HCT116 (cell line): ENCODE measurements around the gene NUP43. TPM values are rescaled to one million over a fixed set of nuclear protein-coding genes. Genes with fewer than 3 reads are reported as not detected.

Experiments
- ATAC-seq: fragments of 200-7000 bp; cut with Tn5 transposase; 2 replicates; pipeline ENCODE4 v1.9.1; 2020; ENCODE audit warnings: mild to moderate bottlenecking, moderate library complexity
- BruUV-seq: library from RNA; stranded (reverse); fragments of 400-500 nt; replicated peaks from 2 replicates; lab custom pipeline; 2021; lab: Mats Ljungman, UMichigan
- CTCF ChIA-PET: fragments of 300-600 bp; sonication (Branson Sonifier 250); formaldehyde crosslinking; loops from one replicate; lab custom pipeline; 2021; ENCODE audit warnings: antibody characterized with exemption; lab: Charles Lee
- POLR2A ChIA-PET: fragments of 300-600, 350-600 bp; sonication (Branson Sonifier 250); formaldehyde crosslinking; loops from one replicate; lab custom pipeline; 2021; ENCODE audit warnings: antibody characterized with exemption; lab: Charles Lee
- RAD21 ChIA-PET, 2 experiments: fragments of 300-600 bp; sonication (Branson Sonifier 250); formaldehyde crosslinking; loops; one replicate each; lab custom pipeline; 2023; ENCODE audit warnings: low total read pairs in 2 of 2; ENCODE audit not compliant: uncharacterized antibody in 2 of 2, unreplicated experiment in 2 of 2, low non-redundant PET in 1 of 2; lab: Charles Lee
- DNase-seq: peaks from one replicate; pipeline ENCODE4 v3.0.0-alpha.2; 2010; ENCODE audit warnings: low read depth, low spot score
- H2AFZ ChIP-seq: fragments of 200-600 bp; shearing (Covaris generic), sonication (generic); 2 replicates; pipeline ENCODE4 v1.6.1; 2017; ENCODE audit warnings: low read depth, mixed run types, mixed read lengths, antibody characterized with exemption, low read length; ENCODE audit not compliant: poor library complexity, severe bottlenecking
- H3K27ac ChIP-seq: 2 replicates; pipeline ENCODE4 v1.5.1; 2012; ENCODE audit warnings: low read depth, low read length
- H3K27me3 ChIP-seq: fragments of 200-600 bp; sonication (generic); 2 replicates; pipeline ENCODE4 v1.6.1; 2016; ENCODE audit warnings: mixed run types, low read length, mixed read lengths; ENCODE audit not compliant: insufficient read depth
- H3K36me3 ChIP-seq, 2 experiments: fragments of 200-500 bp in 1 of 2; fragments of 200-600 bp in 1 of 2; sonication (Bioruptor generic) in 1 of 2; sonication (generic) in 1 of 2; 2 replicates each; pipeline versions ENCODE4 v1.5.1 to v1.6.1; 2014 to 2016; ENCODE audit warnings: low read length in 2 of 2, inconsistent platforms in 1 of 2, mixed read lengths in 1 of 2, mixed run types in 1 of 2; ENCODE audit not compliant: insufficient read depth in 2 of 2, control insufficient read depth in 1 of 2
- H3K4me1 ChIP-seq, 2 experiments: fragments of 200-600 bp in 1 of 2; sonication (generic) in 1 of 2; 2 replicates each; pipeline versions ENCODE4 v1.5.1 to v1.6.1; 2012 to 2017; ENCODE audit warnings: low read length in 2 of 2, inconsistent platforms in 1 of 2, mild to moderate bottlenecking in 1 of 2, mixed read lengths in 1 of 2, mixed run types in 1 of 2, moderate library complexity in 1 of 2; ENCODE audit not compliant: insufficient read depth in 2 of 2, control insufficient read depth in 1 of 2
- H3K4me2 ChIP-seq: fragments of 200-600 bp; sonication (generic); 2 replicates; pipeline ENCODE4 v1.6.1; 2017; ENCODE audit warnings: mixed run types, low read length, mixed read lengths
- H3K4me3 ChIP-seq, 2 experiments: fragments of 200-600 bp in 1 of 2; sonication (generic) in 1 of 2; replicated peaks in 1 of 2; 2 replicates each; pipeline ENCODE4 v1.5.1; 2011 to 2016; ENCODE audit warnings: low read length in 2 of 2, control low read depth in 1 of 2, low read depth in 1 of 2, mild to moderate bottlenecking in 1 of 2, mixed read lengths in 1 of 2, mixed run types in 1 of 2
- H3K79me2 ChIP-seq: fragments of 200-600 bp; sonication (generic); 2 replicates; pipeline ENCODE4 v1.6.1; 2017; ENCODE audit warnings: mild to moderate bottlenecking, mixed run types, low read length, moderate library complexity, mixed read lengths; ENCODE audit not compliant: insufficient read depth
- H3K9ac ChIP-seq: fragments of 200-600 bp; sonication (generic); 2 replicates; pipeline ENCODE4 v1.6.1; 2016; ENCODE audit warnings: low read length, mixed read lengths
- H3K9me2 ChIP-seq: fragments of 200-600 bp; sonication (generic), shearing (Covaris generic); 2 replicates; pipeline ENCODE4 v1.6.1; 2017; ENCODE audit warnings: mixed run types, mild to moderate bottlenecking, moderate library complexity; ENCODE audit not compliant: insufficient read depth
- H3K9me3 ChIP-seq, 2 experiments: fragments of 200-500 bp in 1 of 2; fragments of 200-600 bp in 1 of 2; sonication (Bioruptor generic) in 1 of 2; sonication (generic) in 1 of 2; 2 replicates each; pipeline ENCODE4 v1.6.1; 2014 to 2017; ENCODE audit warnings: low read length in 2 of 2, mixed read lengths in 2 of 2, inconsistent platforms in 1 of 2, low read depth in 1 of 2, mild to moderate bottlenecking in 1 of 2, mixed run types in 1 of 2, moderate library complexity in 1 of 2; ENCODE audit not compliant: control insufficient read depth in 1 of 2, insufficient read depth in 1 of 2
- H4K20me1 ChIP-seq: fragments of 200-600 bp; sonication (generic), shearing (Covaris generic); 2 replicates; pipeline ENCODE4 v1.6.1; 2017; ENCODE audit warnings: mixed run types, mild to moderate bottlenecking, moderate library complexity; ENCODE audit not compliant: insufficient read depth
- CEBPB ChIP-seq: IDR thresholded peaks from 2 replicates; pipeline ENCODE4 v1.6.1; 2012; ENCODE audit warnings: low read depth
- EGR1 ChIP-seq: IDR thresholded peaks from 2 replicates; pipeline ENCODE4 v1.6.1; 2012; ENCODE audit warnings: low read depth
- ELF1 ChIP-seq: IDR thresholded peaks from 2 replicates; pipeline ENCODE4 v1.6.1; 2012; ENCODE audit warnings: low read depth, borderline replicate concordance
- FOSL1 ChIP-seq: IDR thresholded peaks from 2 replicates; pipeline ENCODE4 v1.6.1; 2012; ENCODE audit warnings: low read depth
- JUND ChIP-seq: IDR thresholded peaks from 2 replicates; pipeline ENCODE4 v1.6.1; 2012
- MAX ChIP-seq: IDR thresholded peaks from 2 replicates; pipeline ENCODE4 v1.6.1; 2012
- POLR2A ChIP-seq: IDR thresholded peaks from 2 replicates; pipeline ENCODE4 v1.7.0; 2011; ENCODE audit warnings: borderline replicate concordance; ENCODE audit not compliant: insufficient read depth, insufficient read length; ENCODE audit errors: extremely low read depth
- POLR2AphosphoS5 ChIP-seq: IDR thresholded peaks from 2 replicates; pipeline ENCODE4 v1.6.1; 2011; ENCODE audit warnings: mild to moderate bottlenecking, low read depth, low read length, moderate library complexity
- RAD21 ChIP-seq: IDR thresholded peaks from 2 replicates; pipeline ENCODE4 v1.6.1; 2012; ENCODE audit warnings: low read depth, mild to moderate bottlenecking
- REST ChIP-seq: IDR thresholded peaks from 2 replicates; pipeline ENCODE4 v1.6.1; 2012; ENCODE audit warnings: low read depth
- SIN3A ChIP-seq: IDR thresholded peaks from 2 replicates; pipeline ENCODE4 v1.6.1; 2012; ENCODE audit warnings: low read depth
- YY1 ChIP-seq: IDR thresholded peaks from 2 replicates; pipeline ENCODE4 v1.6.1; 2011; ENCODE audit warnings: low read length, low read depth, moderate library complexity, mild to moderate bottlenecking; ENCODE audit not compliant: insufficient replicate concordance; ENCODE audit errors: extremely low read depth
- ZFX ChIP-seq: fragments of 450-650 bp; IDR thresholded peaks from 2 replicates; pipeline ENCODE4 v1.6.1; 2017
- ZNF274 ChIP-seq: fragments of 200-500 bp; sonication (Bioruptor generic); IDR thresholded peaks from 2 replicates; pipeline ENCODE4 v1.6.1; 2014; ENCODE audit warnings: mild to moderate bottlenecking, low read depth, low read length, inconsistent platforms
- intact Hi-C: fragments of 100-400 bp; cut with micrococcal nuclease; formaldehyde crosslinking; loops from 2 replicates; pipeline ENCODE4 v1.10.0; 2022
- total RNA-seq: library from RNA; stranded (reverse); gene quantifications from one replicate; pipeline ENCODE4 v1.2.1, GENCODE V29; 2021; ENCODE audit not compliant: unreplicated experiment
- TF ChIP-seq, protein P1 (sequence below): IDR thresholded peaks from 2 replicates; pipeline ENCODE4 v1.6.1; 2011; ENCODE audit warnings: mild to moderate bottlenecking, low read length, moderate library complexity; ENCODE audit not compliant: insufficient replicate concordance; ENCODE audit errors: extremely low read depth
- TF ChIP-seq, protein P2 (sequence below): IDR thresholded peaks from 2 replicates; pipeline ENCODE4 v1.6.1; 2012

The NUP43 gene
- total RNA-seq, 1 experiment from 2014 or later: 51.0 TPM

GRCh38 chr6:149761438-149761837, 15.1 kb upstream of the NUP43 start:
- Histone ChIP-seq H3K9me2 (no peaks in the 10 kb centered on the region), H2AFZ (no peak overlapping the region), H3K79me2 (peaks cover 86% of the 10 kb centered on the region), H4K20me1 (no peaks in the 10 kb centered on the region), H3K4me2 (no peak overlapping the region), H3K9me3 (peaks cover 0 to 5% of the 10 kb centered on the region in 2 experiments; a peak in 1 of 4 replicates), H3K4me1 (peaks cover 0 to 2% of the 10 kb centered on the region in 2 experiments; a peak in 2 of 4 replicates), H3K36me3 (peaks cover 2 to 6% of the 10 kb centered on the region in 2 experiments; a peak in 2 of 4 replicates), H3K9ac (no peak overlapping the region), H3K4me3 (no peak overlapping the region), H3K27me3 (no peaks in the 10 kb centered on the region), H3K27ac (no peak overlapping the region)
- POLR2A ChIA-PET: no interaction called here
- no TSS peak for BruUV-seq
- RAD21 ChIA-PET: no interaction called here
- no peak for TF ChIP-seq EGR1
- TF ChIP-seq RAD21: no peak
- CTCF ChIA-PET: no interaction called here
- DNase-seq (no peak), ATAC-seq (no peak)
- intact Hi-C loops: no loop called here

DNA sequence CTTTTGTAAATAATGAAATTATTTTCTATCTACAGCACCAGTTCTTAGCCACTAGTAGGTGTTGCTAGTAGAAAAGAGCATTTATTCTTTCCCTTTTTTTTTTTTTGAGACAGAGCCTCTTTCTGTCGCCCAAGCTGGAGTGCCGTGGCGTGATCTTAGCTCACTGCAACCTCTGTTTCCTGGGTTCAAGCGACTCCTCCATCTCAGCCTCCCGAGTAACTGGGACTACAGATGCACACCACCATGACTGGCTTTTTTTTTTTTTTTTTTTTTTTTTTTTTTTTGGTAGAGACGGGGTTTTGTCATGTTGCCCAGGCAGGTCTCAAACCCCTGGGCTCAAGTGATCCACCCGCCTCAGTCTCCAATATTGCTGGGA, 9.9 kb upstream of the NUP43 start:
- peaks cover 7% of the 10 kb centered on the region; the same call in 1 of the 2 replicates for H4K20me1 ChIP-seq
- TF ChIP-seq ELF1: no peak
- TF ChIP-seq EGR1: no peak
- TF ChIP-seq CEBPB: no peak
- TF ChIP-seq POLR2AphosphoS5: no peak
- TF ChIP-seq, protein P1, sequence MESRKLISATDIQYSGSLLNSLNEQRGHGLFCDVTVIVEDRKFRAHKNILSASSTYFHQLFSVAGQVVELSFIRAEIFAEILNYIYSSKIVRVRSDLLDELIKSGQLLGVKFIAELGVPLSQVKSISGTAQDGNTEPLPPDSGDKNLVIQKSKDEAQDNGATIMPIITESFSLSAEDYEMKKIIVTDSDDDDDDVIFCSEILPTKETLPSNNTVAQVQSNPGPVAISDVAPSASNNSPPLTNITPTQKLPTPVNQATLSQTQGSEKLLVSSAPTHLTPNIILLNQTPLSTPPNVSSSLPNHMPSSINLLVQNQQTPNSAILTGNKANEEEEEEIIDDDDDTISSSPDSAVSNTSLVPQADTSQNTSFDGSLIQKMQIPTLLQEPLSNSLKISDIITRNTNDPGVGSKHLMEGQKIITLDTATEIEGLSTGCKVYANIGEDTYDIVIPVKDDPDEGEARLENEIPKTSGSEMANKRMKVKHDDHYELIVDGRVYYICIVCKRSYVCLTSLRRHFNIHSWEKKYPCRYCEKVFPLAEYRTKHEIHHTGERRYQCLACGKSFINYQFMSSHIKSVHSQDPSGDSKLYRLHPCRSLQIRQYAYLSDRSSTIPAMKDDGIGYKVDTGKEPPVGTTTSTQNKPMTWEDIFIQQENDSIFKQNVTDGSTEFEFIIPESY: no peak
- TF ChIP-seq YY1: no peak
- TF ChIP-seq ZNF274: no peak
- TF ChIP-seq REST: no peak
- no peak for TF ChIP-seq JUND
- TF ChIP-seq RAD21: no peak
- TF ChIP-seq MAX: no peak
- TF ChIP-seq, protein P2, sequence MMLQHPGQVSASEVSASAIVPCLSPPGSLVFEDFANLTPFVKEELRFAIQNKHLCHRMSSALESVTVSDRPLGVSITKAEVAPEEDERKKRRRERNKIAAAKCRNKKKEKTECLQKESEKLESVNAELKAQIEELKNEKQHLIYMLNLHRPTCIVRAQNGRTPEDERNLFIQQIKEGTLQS: no peak
- TF ChIP-seq FOSL1: no peak
- TF ChIP-seq POLR2A: no peak
- no peak for TF ChIP-seq ZFX
- TF ChIP-seq SIN3A: no peak
- no peak for ATAC-seq
- no peak overlapping the region for H2AFZ ChIP-seq
- RAD21 ChIA-PET: no interaction called here
- H3K27me3 ChIP-seq: no peaks in the 10 kb centered on the region
- no peaks in the 10 kb centered on the region for H3K9me3 ChIP-seq
- H3K4me3 ChIP-seq: no peak overlapping the region
- H3K79me2 ChIP-seq: peaks cover 97% of the 10 kb centered on the region
- POLR2A ChIA-PET: no interaction called here
- no peak overlapping the region for H3K4me2 ChIP-seq
- no peak for DNase-seq
- no peak overlapping the region for H3K9ac ChIP-seq
- no peak overlapping the region for H3K27ac ChIP-seq
- BruUV-seq: no TSS peak
- H3K4me1 ChIP-seq: peaks cover 0 to under 1% of the 10 kb centered on the region in 2 experiments; a peak in 1 of 4 replicates
- H3K9me2 ChIP-seq: no peaks in the 10 kb centered on the region
- intact Hi-C loops: no loop called here
- CTCF ChIA-PET: no interaction called here
- peaks cover 0 to 2% of the 10 kb centered on the region in 2 experiments; a peak in 1 of 4 replicates for H3K36me3 ChIP-seq
